Measurements from ENCODE around the gene REPIN1. TPM values are rescaled to one million over a fixed set of nuclear protein-coding genes. Genes with fewer than 3 reads are reported as not detected.

Gene REPIN1
- total and polyA plus RNA-seq, 4 donors = 17.1 to 118 (median 55.1) TPM

DNA sequence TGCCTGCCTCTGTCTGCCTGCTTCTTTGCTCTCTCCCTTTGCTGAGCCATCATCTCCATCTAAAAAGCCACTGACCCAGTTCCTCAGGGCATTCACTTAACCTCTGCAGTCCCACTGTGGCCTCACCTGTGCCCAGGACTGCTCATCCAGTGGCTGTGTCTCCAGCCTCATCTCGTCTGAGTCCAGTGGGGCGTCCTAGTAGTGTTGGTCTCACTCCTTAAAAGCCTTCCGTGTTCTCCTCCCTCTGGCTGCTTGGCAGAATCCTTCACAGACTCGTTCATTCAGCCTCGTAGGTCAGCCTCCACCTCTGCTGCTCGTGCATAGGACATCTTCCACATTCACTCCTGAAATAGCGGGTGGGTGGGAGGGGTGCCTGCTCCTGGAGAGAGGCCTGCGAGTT, 34.5 kb upstream of the REPIN1 start:
- WGBS = 95% methylated on average over 8 of the region's 8 CpGs
- H3K36me3 ChIP-seq (ENCODE audit: control insufficient read depth in 4 of 4, insufficient read depth in 3 of 4, low read depth in 1 of 4, low read length in 3 of 4) = peaks cover 0 to 28% (median 7%) of the 10 kb centered on the region in 4 donors
- no peak for TF ChIP-seq EGR1 (IDR thresholded peaks at IDR 0.05; ENCODE audit: low read depth in 2 of 2)
- TF ChIP-seq JUND (IDR thresholded peaks at IDR 0.05) = no peak
- TF ChIP-seq HNF4A (conservative IDR thresholded peaks at IDR 0.05) = no peak
- no peak for TF ChIP-seq FOXA1 (IDR thresholded peaks at IDR 0.05)
- no peak for TF ChIP-seq TAF1 (conservative IDR thresholded peaks at IDR 0.05)
- TF ChIP-seq FOXA2 (IDR thresholded peaks at IDR 0.05) = no peak
- TF ChIP-seq YY1 (IDR thresholded peaks at IDR 0.05) = no peak
- TF ChIP-seq, protein P1, sequence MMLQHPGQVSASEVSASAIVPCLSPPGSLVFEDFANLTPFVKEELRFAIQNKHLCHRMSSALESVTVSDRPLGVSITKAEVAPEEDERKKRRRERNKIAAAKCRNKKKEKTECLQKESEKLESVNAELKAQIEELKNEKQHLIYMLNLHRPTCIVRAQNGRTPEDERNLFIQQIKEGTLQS (IDR thresholded peaks at IDR 0.05) = no peak
- TF ChIP-seq SP1 (IDR thresholded peaks at IDR 0.05) = no peak
- TF ChIP-seq, protein P2, sequence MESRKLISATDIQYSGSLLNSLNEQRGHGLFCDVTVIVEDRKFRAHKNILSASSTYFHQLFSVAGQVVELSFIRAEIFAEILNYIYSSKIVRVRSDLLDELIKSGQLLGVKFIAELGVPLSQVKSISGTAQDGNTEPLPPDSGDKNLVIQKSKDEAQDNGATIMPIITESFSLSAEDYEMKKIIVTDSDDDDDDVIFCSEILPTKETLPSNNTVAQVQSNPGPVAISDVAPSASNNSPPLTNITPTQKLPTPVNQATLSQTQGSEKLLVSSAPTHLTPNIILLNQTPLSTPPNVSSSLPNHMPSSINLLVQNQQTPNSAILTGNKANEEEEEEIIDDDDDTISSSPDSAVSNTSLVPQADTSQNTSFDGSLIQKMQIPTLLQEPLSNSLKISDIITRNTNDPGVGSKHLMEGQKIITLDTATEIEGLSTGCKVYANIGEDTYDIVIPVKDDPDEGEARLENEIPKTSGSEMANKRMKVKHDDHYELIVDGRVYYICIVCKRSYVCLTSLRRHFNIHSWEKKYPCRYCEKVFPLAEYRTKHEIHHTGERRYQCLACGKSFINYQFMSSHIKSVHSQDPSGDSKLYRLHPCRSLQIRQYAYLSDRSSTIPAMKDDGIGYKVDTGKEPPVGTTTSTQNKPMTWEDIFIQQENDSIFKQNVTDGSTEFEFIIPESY (IDR thresholded peaks at IDR 0.05) = no peak
- no peak for TF ChIP-seq RXRA (IDR thresholded peaks at IDR 0.05)
- TF ChIP-seq RAD21 (IDR thresholded peaks at IDR 0.05) = no peak
- TF ChIP-seq, protein P3, sequence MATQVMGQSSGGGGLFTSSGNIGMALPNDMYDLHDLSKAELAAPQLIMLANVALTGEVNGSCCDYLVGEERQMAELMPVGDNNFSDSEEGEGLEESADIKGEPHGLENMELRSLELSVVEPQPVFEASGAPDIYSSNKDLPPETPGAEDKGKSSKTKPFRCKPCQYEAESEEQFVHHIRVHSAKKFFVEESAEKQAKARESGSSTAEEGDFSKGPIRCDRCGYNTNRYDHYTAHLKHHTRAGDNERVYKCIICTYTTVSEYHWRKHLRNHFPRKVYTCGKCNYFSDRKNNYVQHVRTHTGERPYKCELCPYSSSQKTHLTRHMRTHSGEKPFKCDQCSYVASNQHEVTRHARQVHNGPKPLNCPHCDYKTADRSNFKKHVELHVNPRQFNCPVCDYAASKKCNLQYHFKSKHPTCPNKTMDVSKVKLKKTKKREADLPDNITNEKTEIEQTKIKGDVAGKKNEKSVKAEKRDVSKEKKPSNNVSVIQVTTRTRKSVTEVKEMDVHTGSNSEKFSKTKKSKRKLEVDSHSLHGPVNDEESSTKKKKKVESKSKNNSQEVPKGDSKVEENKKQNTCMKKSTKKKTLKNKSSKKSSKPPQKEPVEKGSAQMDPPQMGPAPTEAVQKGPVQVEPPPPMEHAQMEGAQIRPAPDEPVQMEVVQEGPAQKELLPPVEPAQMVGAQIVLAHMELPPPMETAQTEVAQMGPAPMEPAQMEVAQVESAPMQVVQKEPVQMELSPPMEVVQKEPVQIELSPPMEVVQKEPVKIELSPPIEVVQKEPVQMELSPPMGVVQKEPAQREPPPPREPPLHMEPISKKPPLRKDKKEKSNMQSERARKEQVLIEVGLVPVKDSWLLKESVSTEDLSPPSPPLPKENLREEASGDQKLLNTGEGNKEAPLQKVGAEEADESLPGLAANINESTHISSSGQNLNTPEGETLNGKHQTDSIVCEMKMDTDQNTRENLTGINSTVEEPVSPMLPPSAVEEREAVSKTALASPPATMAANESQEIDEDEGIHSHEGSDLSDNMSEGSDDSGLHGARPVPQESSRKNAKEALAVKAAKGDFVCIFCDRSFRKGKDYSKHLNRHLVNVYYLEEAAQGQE (IDR thresholded peaks at IDR 0.05) = no peak
- TF ChIP-seq HNF4G (IDR thresholded peaks at IDR 0.05) = no peak
- TF ChIP-seq, protein P4, sequence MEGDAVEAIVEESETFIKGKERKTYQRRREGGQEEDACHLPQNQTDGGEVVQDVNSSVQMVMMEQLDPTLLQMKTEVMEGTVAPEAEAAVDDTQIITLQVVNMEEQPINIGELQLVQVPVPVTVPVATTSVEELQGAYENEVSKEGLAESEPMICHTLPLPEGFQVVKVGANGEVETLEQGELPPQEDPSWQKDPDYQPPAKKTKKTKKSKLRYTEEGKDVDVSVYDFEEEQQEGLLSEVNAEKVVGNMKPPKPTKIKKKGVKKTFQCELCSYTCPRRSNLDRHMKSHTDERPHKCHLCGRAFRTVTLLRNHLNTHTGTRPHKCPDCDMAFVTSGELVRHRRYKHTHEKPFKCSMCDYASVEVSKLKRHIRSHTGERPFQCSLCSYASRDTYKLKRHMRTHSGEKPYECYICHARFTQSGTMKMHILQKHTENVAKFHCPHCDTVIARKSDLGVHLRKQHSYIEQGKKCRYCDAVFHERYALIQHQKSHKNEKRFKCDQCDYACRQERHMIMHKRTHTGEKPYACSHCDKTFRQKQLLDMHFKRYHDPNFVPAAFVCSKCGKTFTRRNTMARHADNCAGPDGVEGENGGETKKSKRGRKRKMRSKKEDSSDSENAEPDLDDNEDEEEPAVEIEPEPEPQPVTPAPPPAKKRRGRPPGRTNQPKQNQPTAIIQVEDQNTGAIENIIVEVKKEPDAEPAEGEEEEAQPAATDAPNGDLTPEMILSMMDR (IDR thresholded peaks at IDR 0.05; ENCODE audit: low read depth, low read length, missing input control) = no peak
- TF ChIP-seq GABPA (IDR thresholded peaks at IDR 0.05 in 1 of 2, conservative IDR thresholded peaks at IDR 0.05 in 1 of 2) = no peak
- TF ChIP-seq, protein P5, sequence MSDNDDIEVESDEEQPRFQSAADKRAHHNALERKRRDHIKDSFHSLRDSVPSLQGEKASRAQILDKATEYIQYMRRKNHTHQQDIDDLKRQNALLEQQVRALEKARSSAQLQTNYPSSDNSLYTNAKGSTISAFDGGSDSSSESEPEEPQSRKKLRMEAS (IDR thresholded peaks at IDR 0.05) = no peak
- no peak overlapping the region for H3K4me3 ChIP-seq (ENCODE audit: low read depth in 1 of 3, low read length in 3 of 3)
- H3K27ac ChIP-seq (ENCODE audit: low read depth in 1 of 2, low read length in 2 of 2) = no peak overlapping the region
- no peak for DNase-seq (ENCODE audit: low spot score)
- no peak overlapping the region for H3K9ac ChIP-seq (ENCODE audit: low read depth in 1 of 2, low read length in 2 of 2)
- H3K4me1 ChIP-seq (ENCODE audit: control insufficient read depth in 4 of 4, insufficient read depth in 4 of 4, low read length in 3 of 4) = peaks cover 23 to 50% (median 45%) of the 10 kb centered on the region in 4 donors
- H3K27me3 ChIP-seq (ENCODE audit: control insufficient read depth in 4 of 4, insufficient read depth in 4 of 4, low read length in 3 of 4) = no peaks in the 10 kb centered on the region
- no peaks in the 10 kb centered on the region for H3K9me3 ChIP-seq (ENCODE audit: control insufficient read depth in 4 of 4, low read length in 3 of 4)
